Right lobe of liver (tissue), 4 donors: ENCODE data around the gene KCTD10.

Source experiments
- POLR2A ChIP-seq: fragments of 450-650 bp; IDR thresholded peaks from one replicate; pipeline ENCODE4 v1.6.1; 2017; ENCODE audit warnings: antibody characterized with exemption, mild to moderate bottlenecking
- TF ChIP-seq, protein P1 (sequence below), 4 donors: fragments of 200-600 bp in 3 of 4; fragments of 450-650 bp in 1 of 4; IDR thresholded peaks; one replicate each; pipeline versions ENCODE4 v1.5.1 to v1.8.0; 2016 to 2022; ENCODE audit warnings: antibody characterized with exemption in 4 of 4, mild to moderate bottlenecking in 2 of 4
- donor health status: DM: no; HTN: no; CAD: no.
- donor health status: DM: no; HTN: no; CAD: no.
- donor health status: DM: no; HTN: yes; CAD: no.

DNA sequence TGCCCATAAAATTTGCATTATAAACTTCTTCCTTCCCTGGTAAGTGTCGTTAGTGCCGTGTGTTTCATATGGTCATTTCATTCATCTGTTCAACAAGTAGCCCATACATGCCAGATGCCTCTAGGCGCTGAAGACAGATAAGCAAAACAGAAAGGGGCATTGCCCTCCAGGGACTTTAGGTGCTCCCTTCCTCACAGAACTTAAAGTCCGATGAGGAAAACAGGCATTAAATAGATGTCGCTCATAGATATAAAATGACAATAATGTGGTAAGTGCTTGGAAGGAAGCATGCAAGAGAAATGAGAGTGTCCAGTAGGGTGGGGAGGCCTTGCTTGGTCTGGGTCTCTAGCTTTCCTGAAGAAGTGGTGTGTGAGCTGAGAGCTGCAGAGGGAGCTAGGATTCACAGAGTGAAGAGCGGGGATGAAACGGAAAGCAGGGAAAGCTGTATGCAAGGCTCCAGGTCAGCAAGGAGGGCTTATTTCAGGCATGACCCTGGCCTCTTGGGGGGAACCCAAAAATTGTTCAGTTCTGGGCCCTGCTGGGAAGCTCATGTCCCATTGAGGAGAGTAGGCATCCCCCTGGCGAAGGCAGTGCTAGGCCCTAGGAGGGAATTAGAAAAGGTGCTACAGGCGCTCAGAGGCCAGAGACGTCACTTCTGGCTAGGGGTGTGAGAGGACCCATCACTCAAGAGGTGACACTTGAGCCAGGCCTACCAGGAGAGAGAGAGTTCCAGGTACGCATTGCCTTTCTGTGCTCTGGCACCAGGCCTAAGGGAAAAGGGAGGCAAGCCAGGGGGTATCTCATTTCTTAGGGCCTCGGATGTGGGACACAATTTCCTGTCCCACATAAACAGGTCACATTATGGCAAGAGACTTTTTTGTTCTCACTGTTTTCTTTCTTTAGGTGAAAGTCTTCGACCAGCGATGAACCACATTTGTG is 12.2 kb upstream of the KCTD10 start:
- TF ChIP-seq, protein P1, sequence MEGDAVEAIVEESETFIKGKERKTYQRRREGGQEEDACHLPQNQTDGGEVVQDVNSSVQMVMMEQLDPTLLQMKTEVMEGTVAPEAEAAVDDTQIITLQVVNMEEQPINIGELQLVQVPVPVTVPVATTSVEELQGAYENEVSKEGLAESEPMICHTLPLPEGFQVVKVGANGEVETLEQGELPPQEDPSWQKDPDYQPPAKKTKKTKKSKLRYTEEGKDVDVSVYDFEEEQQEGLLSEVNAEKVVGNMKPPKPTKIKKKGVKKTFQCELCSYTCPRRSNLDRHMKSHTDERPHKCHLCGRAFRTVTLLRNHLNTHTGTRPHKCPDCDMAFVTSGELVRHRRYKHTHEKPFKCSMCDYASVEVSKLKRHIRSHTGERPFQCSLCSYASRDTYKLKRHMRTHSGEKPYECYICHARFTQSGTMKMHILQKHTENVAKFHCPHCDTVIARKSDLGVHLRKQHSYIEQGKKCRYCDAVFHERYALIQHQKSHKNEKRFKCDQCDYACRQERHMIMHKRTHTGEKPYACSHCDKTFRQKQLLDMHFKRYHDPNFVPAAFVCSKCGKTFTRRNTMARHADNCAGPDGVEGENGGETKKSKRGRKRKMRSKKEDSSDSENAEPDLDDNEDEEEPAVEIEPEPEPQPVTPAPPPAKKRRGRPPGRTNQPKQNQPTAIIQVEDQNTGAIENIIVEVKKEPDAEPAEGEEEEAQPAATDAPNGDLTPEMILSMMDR (IDR thresholded peaks at IDR 0.05): no peak
- no peak for TF ChIP-seq POLR2A
